IMR-90 (cell line): ENCODE measurements around the gene TFB2M. TPM values are rescaled to one million over a fixed set of nuclear protein-coding genes. Genes with fewer than 3 reads are reported as not detected.

ENCODE experiments used
- ATAC-seq: fragments of 200-7000 bp; cut with Tn5 transposase; 2 replicates; pipeline ENCODE4 v1.9.1; 2020; ENCODE audit warnings: low read depth, mild to moderate bottlenecking, moderate library complexity
- BruUV-seq: library from RNA; stranded (reverse); fragments of 400-500 nt; replicated peaks from 2 replicates; lab custom pipeline; 2021; lab: Mats Ljungman, UMichigan
- CTCF ChIA-PET: fragments of 300-600 bp; formaldehyde crosslinking; extraction: SDS; loops from one replicate; lab custom pipeline; 2021; ENCODE audit warnings: antibody characterized with exemption; lab: Yijun Ruan, JAX
- POLR2A ChIA-PET: fragments of 300-600 bp; sonication (Branson Sonifier 250); formaldehyde crosslinking; loops from one replicate; lab custom pipeline; 2022; ENCODE audit warnings: antibody characterized with exemption; ENCODE audit not compliant: unreplicated experiment; lab: Charles Lee
- DNase-seq: peaks from one replicate; pipeline ENCODE4 v3.0.0; 2013
- H2AFZ ChIP-seq: replicated peaks from 2 replicates; pipeline ENCODE3; 2013; ENCODE audit warnings: low read length, mild to moderate bottlenecking; ENCODE audit not compliant: poor library complexity
- H2AK5ac ChIP-seq: 2 replicates; pipeline ENCODE4 v1.6.1; 2013; ENCODE audit warnings: low read depth, low read length, inconsistent platforms
- H2AK9ac ChIP-seq: replicated peaks from 2 replicates; pipeline ENCODE3; 2013; ENCODE audit warnings: mild to moderate bottlenecking, low read depth, low read length, moderate library complexity; ENCODE audit not compliant: poor library complexity
- H2BK120ac ChIP-seq: 2 replicates; pipeline ENCODE4 v1.6.1; 2013; ENCODE audit warnings: low read depth, low read length, inconsistent platforms
- H2BK15ac ChIP-seq: 3 replicates; pipeline ENCODE4 v1.6.1; 2013; ENCODE audit warnings: low read depth, low read length, inconsistent platforms
- H2BK20ac ChIP-seq: 2 replicates; pipeline ENCODE4 v1.6.1; 2013; ENCODE audit warnings: low read depth, mild to moderate bottlenecking, inconsistent platforms, low read length, moderate library complexity
- H2BK5ac ChIP-seq: 2 replicates; pipeline ENCODE4 v1.6.1; 2013; ENCODE audit warnings: mild to moderate bottlenecking, low read depth, low read length, inconsistent platforms; ENCODE audit not compliant: poor library complexity, severe bottlenecking
- H3K14ac ChIP-seq: replicated peaks from 2 replicates; pipeline ENCODE4 v1.6.1; 2013; ENCODE audit warnings: low read depth, low read length, inconsistent platforms
- H3K18ac ChIP-seq: 2 replicates; pipeline ENCODE4 v1.6.1; 2013; ENCODE audit warnings: low read depth, low read length, control low read depth
- H3K23ac ChIP-seq: 2 replicates; pipeline ENCODE4 v1.6.1; 2013; ENCODE audit warnings: low read depth, low read length, inconsistent platforms
- H3K27ac ChIP-seq: 2 replicates; pipeline ENCODE4 v1.5.1; 2013; ENCODE audit warnings: mild to moderate bottlenecking, control low read depth, low read length; ENCODE audit not compliant: insufficient read depth
- H3K27me3 ChIP-seq: 2 replicates; pipeline ENCODE4 v1.6.1; 2013; ENCODE audit warnings: low read length; ENCODE audit not compliant: control insufficient read depth, insufficient read depth
- H3K36me3 ChIP-seq: 2 replicates; pipeline ENCODE4 v1.6.1; 2013; ENCODE audit warnings: low read length, mixed read lengths; ENCODE audit not compliant: control insufficient read depth, insufficient read depth
- H3K4ac ChIP-seq: 2 replicates; pipeline ENCODE4 v1.6.1; 2013; ENCODE audit warnings: low read depth, low read length, inconsistent platforms
- H3K4me1 ChIP-seq: 2 replicates; pipeline ENCODE4 v1.6.1; 2013; ENCODE audit warnings: low read length, mixed read lengths; ENCODE audit not compliant: control insufficient read depth, insufficient read depth
- H3K4me2 ChIP-seq: 2 replicates; pipeline ENCODE4 v1.6.1; 2013; ENCODE audit warnings: low read depth, mild to moderate bottlenecking, control low read depth, low read length, moderate library complexity
- H3K4me3 ChIP-seq: 2 replicates; pipeline ENCODE4 v1.5.1; 2013; ENCODE audit warnings: low read depth, mild to moderate bottlenecking, control low read depth, low read length, moderate library complexity; ENCODE audit not compliant: insufficient read depth
- H3K56ac ChIP-seq: 2 replicates; pipeline ENCODE4 v1.6.1; 2013; ENCODE audit warnings: low read length, inconsistent platforms; ENCODE audit not compliant: insufficient read depth; ENCODE audit errors: extremely low read depth
- H3K79me1 ChIP-seq, 2 experiments: 2 replicates each; pipeline ENCODE4 v1.6.1; 2013; ENCODE audit warnings: low read length in 2 of 2, inconsistent platforms in 1 of 2, low read depth in 1 of 2
- H3K9ac ChIP-seq: 2 replicates; pipeline ENCODE4 v1.6.1; 2013; ENCODE audit warnings: low read depth, low read length, control low read depth
- H3K9me1 ChIP-seq: 2 replicates; pipeline ENCODE4 v1.6.1; 2013; ENCODE audit warnings: low read length, inconsistent platforms; ENCODE audit not compliant: insufficient read depth
- H3K9me3 ChIP-seq: 2 replicates; pipeline ENCODE4 v1.6.1; 2013; ENCODE audit warnings: low read length; ENCODE audit not compliant: control insufficient read depth, insufficient read depth
- H4K20me1 ChIP-seq: 2 replicates; pipeline ENCODE4 v1.6.1; 2013; ENCODE audit warnings: low read length, inconsistent platforms; ENCODE audit not compliant: insufficient read depth
- H4K5ac ChIP-seq: 2 replicates; pipeline ENCODE4 v1.6.1; 2013; ENCODE audit warnings: mild to moderate bottlenecking, low read depth, low read length, control low read depth
- H4K8ac ChIP-seq, 2 experiments: 2 replicates each; pipeline ENCODE4 v1.6.1; 2013; ENCODE audit warnings: low read depth in 2 of 2, low read length in 2 of 2, control low read depth in 1 of 2, inconsistent platforms in 1 of 2
- H4K91ac ChIP-seq: 2 replicates; pipeline ENCODE4 v1.6.1; 2013; ENCODE audit warnings: low read depth, low read length, inconsistent platforms; ENCODE audit not compliant: insufficient read depth
- BHLHE40 ChIP-seq: fragments of 150-350 bp; IDR thresholded peaks from 2 replicates; pipeline ENCODE4 v1.6.1; 2016; ENCODE audit warnings: mild to moderate bottlenecking, low read depth, low read length
- FOS ChIP-seq: fragments of 150-350 bp; IDR thresholded peaks from 2 replicates; pipeline ENCODE4 v1.6.1; 2016; ENCODE audit warnings: low read depth, low read length
- MAFK ChIP-seq: IDR thresholded peaks from 2 replicates; pipeline ENCODE4 v1.6.1; 2012; ENCODE audit warnings: low read depth, low read length, improper control_type of control experiment
- MAZ ChIP-seq: IDR thresholded peaks from 2 replicates; pipeline ENCODE4 v1.6.1; 2012; ENCODE audit warnings: low read depth, mild to moderate bottlenecking, low read length, improper control_type of control experiment, moderate library complexity, borderline replicate concordance
- MXI1 ChIP-seq: IDR thresholded peaks from 2 replicates; pipeline ENCODE4 v1.6.1; 2012; ENCODE audit warnings: low read depth, mild to moderate bottlenecking, low read length, moderate library complexity, borderline replicate concordance
- NFE2L2 ChIP-seq: fragments of 150-350 bp; IDR thresholded peaks from 2 replicates; pipeline ENCODE4 v1.6.1; 2016; ENCODE audit warnings: low read depth, mild to moderate bottlenecking, low read length
- SMC3 ChIP-seq: fragments of 150-350 bp; IDR thresholded peaks from 2 replicates; pipeline ENCODE4 v1.6.1; 2016; ENCODE audit warnings: low read depth, mild to moderate bottlenecking, antibody characterized with exemption, low read length, moderate library complexity
- WGBS, 2 experiments: methylation state at CpG; one replicate each; pipeline versions ENCODE4 v1.1.5 to v1.1.7; 2013; ENCODE audit warnings: missing lambda C conversion rate in 2 of 2; ENCODE audit not compliant: insufficient read length in 1 of 2; ENCODE audit errors: extremely low coverage in 2 of 2; 5-methylcytosine and 5-hydroxymethylcytosine counted together
- dilution Hi-C: fragments of 300-500 bp; cut with HindIII; formaldehyde crosslinking; loops from one replicate; pipeline ENCODE4 v1.14.3; 2018; ENCODE audit warnings: low sequenced_read_pairs; ENCODE audit not compliant: unreplicated experiment
- in situ Hi-C: fragments of 300-500 bp; cut with MboI; formaldehyde crosslinking; loops from 3 replicates; pipeline ENCODE4 v1.14.3; 2019; ENCODE audit warnings: low sequenced_read_pairs, inconsistent platforms, mixed read lengths
- intact Hi-C: fragments of 100-400 bp; cut with micrococcal nuclease; formaldehyde crosslinking; loops from 2 replicates; pipeline ENCODE4 v1.10.0; 2022
- polyA plus RNA-seq, 3 experiments: library from polyadenylated mRNA; depleted of rRNA; stranded (reverse); fragments of >200 nt; gene quantifications; 2 replicates each; pipeline ENCODE4 v1.2.3, GENCODE V29; 2012; ENCODE audit warnings: low replicate concordance in 1 of 3
- total RNA-seq: library from RNA; depleted of rRNA; stranded (reverse); fragments of >200 nt; gene quantifications from 2 replicates; pipeline ENCODE4 v1.2.3, GENCODE V29; 2012
- TF ChIP-seq, protein P1 (sequence below): fragments of 150-350 bp; IDR thresholded peaks from 2 replicates; pipeline ENCODE4 v1.6.1; 2017; ENCODE audit warnings: mild to moderate bottlenecking, antibody characterized with exemption, low read length, low read depth

The TFB2M gene
- total and polyA plus RNA-seq, 2 of the 4 experiments (the other 2 are of a cell fraction): 13.3 to 15.7 TPM

DNA sequence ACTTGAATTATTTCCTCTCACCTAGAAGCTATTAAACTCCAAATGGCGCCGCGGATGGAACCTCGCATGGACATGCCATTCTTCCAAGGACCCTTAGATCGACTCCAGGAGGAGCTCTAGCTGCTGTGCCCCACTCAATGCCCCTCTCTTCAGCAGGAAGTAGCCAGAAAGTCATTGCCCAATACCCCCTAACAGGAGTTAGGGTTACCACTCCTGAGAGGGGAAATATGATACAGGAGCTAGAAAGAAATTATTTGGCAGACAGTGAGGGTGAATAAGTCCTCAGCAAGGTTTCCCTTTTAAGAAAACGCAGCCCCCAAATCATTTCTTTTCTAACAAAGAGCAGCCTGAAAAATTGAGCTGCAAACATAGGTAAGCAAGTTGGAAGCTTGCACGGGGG is 28.6 kb downstream of the TFB2M start:
- TF ChIP-seq NFE2L2 (no peak), MAZ (no peak), SMC3 (no peak), BHLHE40 (no peak), MXI1 (no peak), MAFK (no peak), FOS (no peak)
- TF ChIP-seq, protein P1, sequence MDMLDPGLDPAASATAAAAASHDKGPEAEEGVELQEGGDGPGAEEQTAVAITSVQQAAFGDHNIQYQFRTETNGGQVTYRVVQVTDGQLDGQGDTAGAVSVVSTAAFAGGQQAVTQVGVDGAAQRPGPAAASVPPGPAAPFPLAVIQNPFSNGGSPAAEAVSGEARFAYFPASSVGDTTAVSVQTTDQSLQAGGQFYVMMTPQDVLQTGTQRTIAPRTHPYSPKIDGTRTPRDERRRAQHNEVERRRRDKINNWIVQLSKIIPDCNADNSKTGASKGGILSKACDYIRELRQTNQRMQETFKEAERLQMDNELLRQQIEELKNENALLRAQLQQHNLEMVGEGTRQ: no peak

More for the DNA sequence above, 28.6 kb downstream of the TFB2M start:
- no peak overlapping the region for H3K56ac ChIP-seq
- peaks cover 2% of the 10 kb centered on the region for H3K36me3 ChIP-seq
- H4K8ac ChIP-seq: no peak overlapping the region
- H4K91ac ChIP-seq: no peak overlapping the region
- no peak overlapping the region for H3K18ac ChIP-seq
- H3K4me1 ChIP-seq: no peaks in the 10 kb centered on the region
- H4K20me1 ChIP-seq: no peaks in the 10 kb centered on the region
- ChIA-PET POLR2A (no interaction called here), CTCF (no interaction called here)
- H2BK5ac ChIP-seq: no peak overlapping the region
- no peak overlapping the region for H3K27ac ChIP-seq
- DNase-seq: no peak
- in situ Hi-C loops: no loop called here
- no peak overlapping the region for H2BK120ac ChIP-seq
- H4K5ac ChIP-seq: no peak overlapping the region
- H3K23ac ChIP-seq: no peak overlapping the region
- no peak overlapping the region for H2AFZ ChIP-seq
- no peak overlapping the region for H2BK20ac ChIP-seq
- 100% methylated on average over 1 of the region's 7 CpGs; no CpG with 5 or more reads in 1 of the 2 experiments for WGBS, 2 experiments
- no TSS peak for BruUV-seq
- H2BK15ac ChIP-seq: no peak overlapping the region
- no peak overlapping the region for H3K9ac ChIP-seq
- H3K9me1 ChIP-seq: no peaks in the 10 kb centered on the region
- no peak overlapping the region for H3K4me3 ChIP-seq
- dilution Hi-C loops: no loop called here
- ATAC-seq: no peak
- intact Hi-C loops: no loop called here
- no peaks in the 10 kb centered on the region for H3K9me3 ChIP-seq
- no peak overlapping the region for H2AK5ac ChIP-seq
- 0 out of 4 replicates have a peak, but pooled peaks cover 0 to 2% of the 10 kb centered on the region in 2 experiments for H3K79me1 ChIP-seq
- no peak overlapping the region for H3K14ac ChIP-seq
- H2AK9ac ChIP-seq: no peak overlapping the region
- peaks cover 11% of the 10 kb centered on the region for H3K27me3 ChIP-seq
- no peak overlapping the region for H3K4me2 ChIP-seq
- no peak overlapping the region for H3K4ac ChIP-seq
